Germinal center (tissue), 1 donor: ENCODE measurements around the gene TAF5.
A peak's percentile ranks its signal among the peaks of the same experiment; 100 is the strongest.
"Not testable (repeated sequence)": the region's sequence is repeated elsewhere in the genome, so short reads cannot be mapped to it uniquely, and the experiment has no call there.

ENCODE experiments used
- DNase-seq: peaks from one replicate; pipeline ENCODE4 v3.0.0; 2012; ENCODE audit warnings: mixed read lengths, low spot score

Gene TAF5

GRCh38 chr10:103367782-103368518 is at the start of gene TAF5:
TAF5 (plus strand) TSS chr10:103367976; CDS start chr10:103367990, 14 bp downstream.
- peak; percentile 92 for DNase-seq

GRCh38 chr10:103327906-103328305 is 39.9 kb upstream of the TAF5 start:
- no peak for DNase-seq

GRCh38 chr10:103333934-103334520 is 33.7 kb upstream of the TAF5 start:
- DNase-seq, result peak; percentile 33

- no peak for DNase-seq
Measured at GRCh38 chr10:103334567-103334966, 33.2 kb upstream of the TAF5 start.

- no peak for DNase-seq
Measured at GRCh38 chr10:103336370-103336769, 31.4 kb upstream of the TAF5 start.

- DNase-seq, result no peak
Measured at GRCh38 chr10:103350175-103350516, 17.6 kb upstream of the TAF5 start.

GRCh38 chr10:103350517-103351260 is 17.1 kb upstream of the TAF5 start, which contains the start of gene PCGF6:
PCGF6 (minus strand) TSS chr10:103351140; CDS start chr10:103351066, 74 bp downstream.
- peak; percentile 90 for DNase-seq

- no peak for DNase-seq
Measured at GRCh38 chr10:103353281-103353680, 14.5 kb upstream of the TAF5 start.

GRCh38 chr10:103354567-103354966 is 13.2 kb upstream of the TAF5 start:
- DNase-seq, result not testable (repeated sequence)

- DNase-seq, result no peak
Measured at GRCh38 chr10:103355906-103356599, 11.7 kb upstream of the TAF5 start.

- DNase-seq, result not testable (repeated sequence)
Measured at GRCh38 chr10:103359493-103359892, 8.3 kb upstream of the TAF5 start.

GRCh38 chr10:103360791-103361190 is 7.0 kb upstream of the TAF5 start:
- DNase-seq, result not testable (repeated sequence)

GRCh38 chr10:103367379-103367781 is 396 bp upstream of the TAF5 start:
- peak; percentile 6 for DNase-seq

- DNase-seq, result no peak
Measured at GRCh38 chr10:103373544-103373943, 5.8 kb downstream of the TAF5 start.

- DNase-seq, result no peak
Measured at GRCh38 chr10:103374263-103374662, 6.5 kb downstream of the TAF5 start.

GRCh38 chr10:103382769-103383168 is 15.0 kb downstream of the TAF5 start:
- no peak for DNase-seq

GRCh38 chr10:103394180-103394579 is 26.4 kb downstream of the TAF5 start:
- no peak for DNase-seq

- DNase-seq, result no peak
Measured at GRCh38 chr10:103395754-103396066, 27.9 kb downstream of the TAF5 start.

- peak; percentile 97 for DNase-seq
Measured at GRCh38 chr10:103396067-103396788, 28.5 kb downstream of the TAF5 start, which contains the start of the genes ATP5MK and PDCD11. ATP5MK (minus strand) TSS chr10:103396475; CDS start chr10:103392457, 4,018 bp downstream. PDCD11 (plus strand) TSS chr10:103396626; CDS start chr10:103398427, 1,801 bp downstream.

GRCh38 chr10:103396789-103397087 is 29.0 kb downstream of the TAF5 start:
- no peak for DNase-seq

- DNase-seq, result no peak
Measured at GRCh38 chr10:103397191-103397825, 29.5 kb downstream of the TAF5 start.
